Measurements from ENCODE around the gene RNU6-9.
"Not testable (repeated sequence)": the region's sequence is repeated elsewhere in the genome, so short reads cannot be mapped to it uniquely, and the experiment has no call there.

RNU6-9 gene

GRCh38 chr19:892894-893689, at the start of gene RNU6-9, which contains the start of gene MED16:
TSS of gene RNU6-9 (plus strand) at chr19:893484.
TSS of gene MED16 (minus strand) at chr19:893187. CDS start at chr19:891131, 2,056 bp downstream.
- TF ChIP-seq CTCF (IDR thresholded peaks at IDR 0.05; ENCODE audit: insufficient read depth, low read length, missing control alignments): no peak
- ChIA-PET POLR2A (interaction anchor here (1.0 to 2.1 kb wide), 2 partner anchors 14 to 29 kb away, joined by 3 to 7 read pairs; no protein-coding TSS in a partner anchor), CTCF (interaction anchor here (0.8 to 1.8 kb wide), 5 partner anchors 14 to 124 kb away, joined by 3 to 8 read pairs (median 3); no protein-coding TSS in a partner anchor)
- DNase-seq (ENCODE audit: low read depth, low spot score): peak; percentile 49
- peak within 1 kb of the TSS; percentile 80 for H3K4me3 ChIP-seq (ENCODE audit: low read depth, low read length)

GRCh38 chr19:843836-844545, 49.3 kb upstream of the RNU6-9 start:
- no peak for TF ChIP-seq CTCF (IDR thresholded peaks at IDR 0.05; ENCODE audit: insufficient read depth, low read length, missing control alignments)
- POLR2A ChIA-PET: no interaction called here
- H3K4me3 ChIP-seq (ENCODE audit: low read depth, low read length): no peak overlapping the region
- CTCF ChIA-PET: no interaction called here
- DNase-seq (ENCODE audit: low read depth, low spot score): no peak

- CTCF ChIA-PET: no interaction called here
- H3K4me3 ChIP-seq (ENCODE audit: low read depth, low read length): no peak overlapping the region
- POLR2A ChIA-PET: no interaction called here
- TF ChIP-seq CTCF (IDR thresholded peaks at IDR 0.05; ENCODE audit: insufficient read depth, low read length, missing control alignments): no peak
- no peak for DNase-seq (ENCODE audit: low read depth, low spot score)
These were observed 48.7 kb upstream of the RNU6-9 start for GRCh38 chr19:844546-844971.

- TF ChIP-seq CTCF (IDR thresholded peaks at IDR 0.05; ENCODE audit: insufficient read depth, low read length, missing control alignments): no peak
- H3K4me3 ChIP-seq (ENCODE audit: low read depth, low read length): no peak overlapping the region
- ChIA-PET CTCF (interaction anchor here (1.1 kb wide), 1 partner anchor 10 kb away, joined by 3 read pairs; no protein-coding TSS in a partner anchor), POLR2A (no interaction called here)
- no peak for DNase-seq (ENCODE audit: low read depth, low spot score)
These were observed 47.4 kb upstream of the RNU6-9 start for GRCh38 chr19:845707-846521.

GRCh38 chr19:848386-848921, 44.8 kb upstream of the RNU6-9 start:
- POLR2A ChIA-PET: no interaction called here

GRCh38 chr19:849195-849594, 44.1 kb upstream of the RNU6-9 start:
- DNase-seq (ENCODE audit: low read depth, low spot score); H3K4me3 ChIP-seq (ENCODE audit: low read depth, low read length); POLR2A ChIA-PET: not testable (repeated sequence)
- CTCF ChIA-PET: interaction anchor here (1.0 to 3.1 kb wide), 4 partner anchors 9 to 74 kb away, joined by 3 to 27 read pairs (median 12); partner anchors contain the start of gene CFD

More at GRCh38 chr19:848386-848921, 44.8 kb upstream of the RNU6-9 start:
- DNase-seq (ENCODE audit: low read depth, low spot score): no peak
- CTCF ChIA-PET: interaction anchor here (3.0 to 3.1 kb wide), 2 partner anchors 10 to 16 kb away, joined by 20 to 27 read pairs; partner anchors contain the start of gene CFD
- no peak overlapping the region for H3K4me3 ChIP-seq (ENCODE audit: low read depth, low read length)
- TF ChIP-seq CTCF (IDR thresholded peaks at IDR 0.05; ENCODE audit: insufficient read depth, low read length, missing control alignments): no peak

Measured in AG04449 (cell line).